A673 (cell line): ENCODE results near the gene SLCO1A2.

Experiments
- EZH2 ChIP-seq: fragments of 200-600 bp; sonication (generic); IDR thresholded peaks from 2 replicates; pipeline ENCODE4 v1.6.1; 2017; ENCODE audit warnings: borderline replicate concordance, low read depth, mild to moderate bottlenecking, mixed read lengths, antibody characterized with exemption, low read length; ENCODE audit not compliant: poor library complexity, severe bottlenecking
- TF ChIP-seq, protein P1 (sequence below): fragments of 300-800, 200-600 bp; sonication (generic); conservative IDR thresholded peaks from 2 replicates; pipeline ENCODE4 v1.5.1; 2017; ENCODE audit warnings: low read depth, mild to moderate bottlenecking, antibody characterized with exemption, low read length, moderate library complexity, mixed read lengths

- TF ChIP-seq, protein P1, sequence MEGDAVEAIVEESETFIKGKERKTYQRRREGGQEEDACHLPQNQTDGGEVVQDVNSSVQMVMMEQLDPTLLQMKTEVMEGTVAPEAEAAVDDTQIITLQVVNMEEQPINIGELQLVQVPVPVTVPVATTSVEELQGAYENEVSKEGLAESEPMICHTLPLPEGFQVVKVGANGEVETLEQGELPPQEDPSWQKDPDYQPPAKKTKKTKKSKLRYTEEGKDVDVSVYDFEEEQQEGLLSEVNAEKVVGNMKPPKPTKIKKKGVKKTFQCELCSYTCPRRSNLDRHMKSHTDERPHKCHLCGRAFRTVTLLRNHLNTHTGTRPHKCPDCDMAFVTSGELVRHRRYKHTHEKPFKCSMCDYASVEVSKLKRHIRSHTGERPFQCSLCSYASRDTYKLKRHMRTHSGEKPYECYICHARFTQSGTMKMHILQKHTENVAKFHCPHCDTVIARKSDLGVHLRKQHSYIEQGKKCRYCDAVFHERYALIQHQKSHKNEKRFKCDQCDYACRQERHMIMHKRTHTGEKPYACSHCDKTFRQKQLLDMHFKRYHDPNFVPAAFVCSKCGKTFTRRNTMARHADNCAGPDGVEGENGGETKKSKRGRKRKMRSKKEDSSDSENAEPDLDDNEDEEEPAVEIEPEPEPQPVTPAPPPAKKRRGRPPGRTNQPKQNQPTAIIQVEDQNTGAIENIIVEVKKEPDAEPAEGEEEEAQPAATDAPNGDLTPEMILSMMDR: no peak
- TF ChIP-seq EZH2: no peak
Observed at GRCh38 chr12:21223930-21224329, 110.8 kb downstream of the SLCO1A2 start.
